ENCODE data around the gene ACSL1. TPM values are rescaled to one million over a fixed set of nuclear protein-coding genes. Genes with fewer than 3 reads are reported as not detected.

The ACSL1 gene
- total and polyA plus RNA-seq, 12 donors = 127 to 526 (median 239) TPM

GRCh38 chr4:184812199-184812542, 13.6 kb downstream of the ACSL1 start:
- H3K36me3 ChIP-seq = no peaks in the 10 kb centered on the region
- 73 to 87% methylated on average over 6 of the region's 6 CpGs for WGBS, 2 donors
- peak overlapping the region in 9 of 10 donors; percentile 23 to 96 (median 72) for H3K27ac ChIP-seq
- H3K27me3 ChIP-seq = no peaks in the 10 kb centered on the region
- TF ChIP-seq CTCF (IDR thresholded peaks at IDR 0.05) = no peak
- peaks cover 2 to 100% (median 93%) of the 10 kb centered on the region in 9 donors for H3K4me1 ChIP-seq
- intact Hi-C loops (cut with DNase I) = no loop called here
- no peaks in the 10 kb centered on the region for H3K9me3 ChIP-seq
- no peak for DNase-seq
- ATAC-seq = no peak
- peak overlapping the region in 1 of 10 donors; percentile 14 for H3K4me3 ChIP-seq

DNA sequence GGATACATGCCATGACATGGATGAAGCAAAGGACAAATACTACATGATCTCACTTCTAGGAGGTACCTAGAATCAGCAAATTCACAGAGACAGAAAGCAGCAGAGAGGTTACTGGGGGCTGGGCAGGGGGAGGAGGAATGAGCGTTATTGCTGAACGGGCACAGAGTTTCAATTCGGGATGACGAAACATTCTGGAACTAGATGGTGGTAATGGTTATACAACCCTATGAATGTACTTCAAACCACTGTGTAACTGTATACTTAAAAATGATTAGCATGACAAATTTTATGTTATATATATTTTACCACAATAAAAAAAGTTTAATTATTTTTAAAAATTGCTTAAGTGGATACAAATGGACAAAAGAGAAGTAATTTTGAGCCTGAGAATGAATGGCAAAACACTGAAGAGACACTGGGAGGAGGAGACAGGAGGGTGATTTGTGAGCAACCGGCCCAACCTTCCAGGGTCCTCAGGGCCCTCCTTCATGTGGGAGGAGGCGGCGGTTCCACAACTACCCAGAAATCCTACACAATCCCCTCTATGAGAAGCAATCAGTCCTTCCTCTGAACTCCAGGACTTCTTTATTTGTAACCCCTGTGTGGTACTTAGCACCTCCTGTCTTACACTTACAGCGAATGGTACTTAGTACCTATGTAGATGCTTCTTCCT, 14.1 kb downstream of the ACSL1 start:
- DNase-seq = no peak

GRCh38 chr4:184810720-184811119, 15.0 kb downstream of the ACSL1 start:
- H3K4me1 ChIP-seq = peaks cover 7 to 100% (median 96%) of the 10 kb centered on the region in 9 donors

More for the DNA sequence above, 14.1 kb downstream of the ACSL1 start:
- intact Hi-C loops (cut with DNase I) = no loop called here
- Histone ChIP-seq H3K4me3 (no peak overlapping the region), H3K27me3 (no peaks in the 10 kb centered on the region), H3K4me1 (peaks cover 2 to 100% (median 94%) of the 10 kb centered on the region in 9 donors), H3K9me3 (no peaks in the 10 kb centered on the region), H3K36me3 (no peaks in the 10 kb centered on the region), H3K27ac (peak overlapping the region in 7 of 10 donors; percentile 64 to 96 (median 79))
- WGBS, 2 donors = 88 to 95% methylated on average over 8 of the region's 8 CpGs
- TF ChIP-seq CTCF (IDR thresholded peaks at IDR 0.05) = no peak
- no peak for ATAC-seq

GRCh38 chr4:184808713-184809050, 17.1 kb downstream of the ACSL1 start:
- H3K36me3 ChIP-seq = no peaks in the 10 kb centered on the region
- H3K27ac ChIP-seq = peak overlapping the region; percentile 0 to 87 (median 79)
- H3K4me3 ChIP-seq = no peak overlapping the region
- no peak for DNase-seq
- intact Hi-C loops (cut with DNase I) = no loop called here
- 52 to 58% methylated on average over 1 of the region's 1 CpG for WGBS, 2 donors
- H3K27me3 ChIP-seq = no peaks in the 10 kb centered on the region
- H3K9me3 ChIP-seq = no peaks in the 10 kb centered on the region
- no peak for ATAC-seq
- TF ChIP-seq CTCF (IDR thresholded peaks at IDR 0.05) = peak in 1 of 9 donors; percentile 0
- peaks cover 7 to 97% (median 82%) of the 10 kb centered on the region in 9 donors for H3K4me1 ChIP-seq

More at GRCh38 chr4:184810720-184811119, 15.0 kb downstream of the ACSL1 start:
- Histone ChIP-seq H3K36me3 (no peaks in the 10 kb centered on the region), H3K27ac (peak overlapping the region; percentile 21 to 96 (median 75)), H3K27me3 (no peaks in the 10 kb centered on the region), H3K9me3 (no peaks in the 10 kb centered on the region), H3K4me3 (peak overlapping the region in 1 of 10 donors; percentile 2)
- ATAC-seq (peak in 5 of 8 donors; percentile 26 to 42 (median 32)), DNase-seq (no peak)
- no peak for TF ChIP-seq CTCF (IDR thresholded peaks at IDR 0.05)
- WGBS, 2 donors = 57 to 67% methylated on average over 10 of the region's 10 CpGs
- intact Hi-C loops (cut with DNase I) = no loop called here

All from heart right ventricle (tissue), 16 donors.